Fibroblast of pulmonary artery (primary cell): ENCODE measurements around the gene ELN.

Experiments
- DNase-seq: peaks from one replicate; pipeline ENCODE4 v3.0.0-alpha.2; 2010; ENCODE audit warnings: low read depth
- H3K4me3 ChIP-seq: replicated peaks from 2 replicates; pipeline ENCODE4 v1.5.1; 2011; ENCODE audit warnings: low read depth, mild to moderate bottlenecking, control low read depth, low read length, moderate library complexity
- TF ChIP-seq, protein P1 (sequence below): IDR thresholded peaks from 2 replicates; pipeline ENCODE4 v1.5.1; 2011; ENCODE audit warnings: mild to moderate bottlenecking, control low read depth, low read length, inconsistent platforms; ENCODE audit errors: missing control alignments

ELN gene

GRCh38 chr7:74001150-74001494 is 26.9 kb upstream of the ELN start:
- TF ChIP-seq, protein P1, sequence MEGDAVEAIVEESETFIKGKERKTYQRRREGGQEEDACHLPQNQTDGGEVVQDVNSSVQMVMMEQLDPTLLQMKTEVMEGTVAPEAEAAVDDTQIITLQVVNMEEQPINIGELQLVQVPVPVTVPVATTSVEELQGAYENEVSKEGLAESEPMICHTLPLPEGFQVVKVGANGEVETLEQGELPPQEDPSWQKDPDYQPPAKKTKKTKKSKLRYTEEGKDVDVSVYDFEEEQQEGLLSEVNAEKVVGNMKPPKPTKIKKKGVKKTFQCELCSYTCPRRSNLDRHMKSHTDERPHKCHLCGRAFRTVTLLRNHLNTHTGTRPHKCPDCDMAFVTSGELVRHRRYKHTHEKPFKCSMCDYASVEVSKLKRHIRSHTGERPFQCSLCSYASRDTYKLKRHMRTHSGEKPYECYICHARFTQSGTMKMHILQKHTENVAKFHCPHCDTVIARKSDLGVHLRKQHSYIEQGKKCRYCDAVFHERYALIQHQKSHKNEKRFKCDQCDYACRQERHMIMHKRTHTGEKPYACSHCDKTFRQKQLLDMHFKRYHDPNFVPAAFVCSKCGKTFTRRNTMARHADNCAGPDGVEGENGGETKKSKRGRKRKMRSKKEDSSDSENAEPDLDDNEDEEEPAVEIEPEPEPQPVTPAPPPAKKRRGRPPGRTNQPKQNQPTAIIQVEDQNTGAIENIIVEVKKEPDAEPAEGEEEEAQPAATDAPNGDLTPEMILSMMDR = no peak
- DNase-seq = no peak
- no peak overlapping the region for H3K4me3 ChIP-seq

DNA sequence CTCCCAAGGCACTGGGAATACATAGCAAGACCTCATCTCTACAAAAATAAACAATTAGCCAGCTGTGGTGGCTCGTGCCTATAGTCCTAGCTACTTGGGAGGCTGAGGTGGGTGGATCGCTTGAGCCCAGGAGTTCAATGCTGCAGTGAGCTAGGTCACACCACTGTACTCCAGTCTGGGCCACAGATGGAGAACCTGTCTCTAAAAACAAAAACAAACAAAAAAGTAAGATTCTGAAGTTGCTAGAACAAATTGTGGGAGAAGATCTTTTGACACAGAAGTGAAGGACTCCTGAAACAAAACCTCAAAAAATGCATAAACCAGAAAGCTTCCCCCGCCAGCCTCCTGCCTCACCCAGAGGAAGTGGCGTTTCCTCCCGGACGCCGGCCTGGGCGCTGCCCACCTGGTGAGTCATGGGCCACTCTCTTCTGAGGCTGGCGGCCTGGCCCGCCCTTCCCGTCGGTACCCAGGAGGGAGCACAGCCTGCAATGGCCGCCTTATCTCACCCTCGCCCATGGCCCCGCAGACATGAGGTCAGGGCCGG is 25.4 kb upstream of the ELN start:
- peak; percentile 69 for DNase-seq
- no peak overlapping the region for H3K4me3 ChIP-seq
- TF ChIP-seq, protein P1 = no peak

- H3K4me3 ChIP-seq = no peak overlapping the region
- DNase-seq = no peak
- TF ChIP-seq, protein P1 = no peak
These were observed 24.4 kb upstream of the ELN start for GRCh38 chr7:74003621-74004020.

DNA sequence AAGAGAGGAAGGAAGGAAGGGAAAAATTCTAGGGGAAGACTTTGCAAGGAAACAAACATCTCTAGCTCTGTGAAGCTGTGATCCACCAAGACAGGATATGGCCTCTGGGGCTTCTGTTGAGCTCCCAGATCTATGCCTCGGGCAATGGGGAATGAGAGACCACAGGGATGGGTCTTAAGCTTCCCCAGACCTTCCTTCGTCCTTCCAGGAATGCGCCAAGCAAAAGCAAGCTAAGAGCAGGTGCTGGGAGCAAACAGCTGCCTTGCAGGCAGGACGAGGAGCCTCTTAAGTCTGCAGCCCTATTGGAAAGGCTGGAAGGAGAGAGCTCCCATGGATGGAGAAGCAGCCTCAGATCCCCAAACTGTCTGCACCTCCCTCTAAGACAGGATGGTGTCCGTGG is 21.9 kb upstream of the ELN start:
- TF ChIP-seq, protein P1 = no peak
- DNase-seq = no peak
- H3K4me3 ChIP-seq = no peak overlapping the region

DNA sequence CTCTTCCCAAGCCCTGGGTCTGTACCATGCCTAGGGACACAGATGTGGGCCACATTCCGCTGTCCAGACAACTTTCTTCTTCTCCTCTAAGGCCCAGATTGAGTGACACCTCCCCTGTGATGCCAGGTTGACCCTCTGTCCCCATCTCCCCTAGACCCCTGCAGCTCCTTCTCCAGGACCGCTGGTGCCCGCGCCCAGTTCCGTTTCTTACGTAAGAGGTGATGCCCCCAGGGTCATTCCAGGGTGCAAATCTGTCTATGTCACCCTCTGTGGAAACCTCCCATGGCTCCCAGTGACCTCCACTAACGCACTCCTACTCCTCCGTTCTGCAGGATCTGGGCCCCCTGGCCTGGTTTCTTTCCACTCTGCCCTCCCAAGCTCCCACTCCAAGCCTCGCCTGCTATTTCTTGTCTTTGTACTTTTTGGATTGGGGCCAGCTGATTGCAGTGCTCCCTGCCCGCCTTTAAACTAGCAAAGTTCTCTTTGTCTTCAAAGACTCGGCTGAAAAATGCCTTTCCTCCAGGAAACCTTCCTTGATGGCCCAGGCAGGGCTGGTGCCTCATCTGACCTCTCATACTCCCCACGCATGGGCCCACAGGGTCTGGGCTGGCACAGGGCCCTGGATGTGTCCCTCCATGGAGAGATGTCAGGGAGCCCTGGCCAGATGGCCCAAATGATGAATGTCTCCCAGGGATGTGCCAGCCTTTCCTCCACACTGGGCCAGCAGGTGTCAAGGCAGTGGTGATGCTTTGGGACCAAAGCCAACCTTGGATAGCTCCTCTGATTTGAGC is 21.3 kb upstream of the ELN start:
- peak; percentile 46 for DNase-seq
- no peak overlapping the region for H3K4me3 ChIP-seq
- TF ChIP-seq, protein P1 = no peak

DNA sequence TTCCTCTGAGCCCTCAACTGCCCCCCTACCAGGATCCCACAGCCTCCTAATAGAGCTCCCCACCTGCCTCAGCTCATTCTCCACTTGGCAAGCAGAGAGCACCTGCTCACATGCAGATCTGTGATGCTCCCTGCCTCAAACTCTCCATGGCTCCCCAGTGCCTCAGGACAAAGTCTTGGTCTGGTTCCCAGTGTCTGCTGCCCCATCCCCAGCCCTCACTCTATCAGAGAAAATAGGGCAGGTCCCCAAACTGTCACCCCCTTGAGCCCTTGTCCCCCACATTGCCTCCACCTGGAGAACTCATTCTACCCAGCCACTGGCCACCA is 20.8 kb upstream of the ELN start:
- TF ChIP-seq, protein P1 = no peak
- H3K4me3 ChIP-seq = no peak overlapping the region

DNA sequence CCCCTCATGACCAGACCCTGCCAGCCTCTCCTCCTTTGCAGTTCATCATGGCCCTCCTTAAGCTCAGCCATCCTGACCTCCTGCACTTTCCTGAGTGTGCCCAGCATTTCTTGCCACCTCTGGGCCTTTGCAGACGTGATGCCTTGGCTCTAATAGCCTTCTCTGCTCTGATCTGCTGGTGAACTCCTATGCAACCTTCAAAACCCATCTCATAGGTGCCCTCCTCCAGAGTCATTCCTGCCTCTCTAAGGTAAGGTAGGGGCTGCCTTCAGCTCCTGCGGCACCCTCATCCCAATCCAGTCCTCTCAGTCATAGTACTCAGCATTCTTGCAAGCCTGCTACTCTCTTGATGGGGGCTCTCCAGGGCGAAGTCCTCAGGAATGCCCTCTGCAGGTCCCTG is 19.3 kb upstream of the ELN start:
- TF ChIP-seq, protein P1 = no peak
- no peak for DNase-seq
- H3K4me3 ChIP-seq = no peak overlapping the region

More for the DNA sequence above, 20.8 kb upstream of the ELN start:
- DNase-seq = no peak
